Right ventricle myocardium inferior (tissue), 1 donor: Measurements from ENCODE around the gene SNRNP27. TPM values are rescaled to one million over a fixed set of nuclear protein-coding genes. Genes with fewer than 3 reads are reported as not detected.
"Not testable (repeated sequence)": the region's sequence is repeated elsewhere in the genome, so short reads cannot be mapped to it uniquely, and the experiment has no call there.

Source experiments
- ATAC-seq: fragments of 200-7000 bp; cut with Tn5 transposase; one replicate; pipeline ENCODE4 v1.9.1; 2020; ENCODE audit warnings: mild to moderate bottlenecking, moderate library complexity
- DNase-seq: peaks from one replicate; pipeline ENCODE4 v3.0.0; 2021; ENCODE audit errors: missing footprints
- intact Hi-C: fragments of 100-400 bp; cut with DNase I; formaldehyde crosslinking; loops from one replicate; pipeline ENCODE4 v1.11.0; 2022
- total RNA-seq: library from RNA; stranded (reverse); fragmentation: NEBNext Ultra II Directional; extraction: Animal tissue kit (Norgen Biotek cat#: 25700); gene quantifications from one replicate; pipeline ENCODE4 v1.2.1, GENCODE V29; 2021
- donor health status: DM: no; HTN: yes; CAD: no; lungs with severe emphysema.

The SNRNP27 gene
- total RNA-seq, 1 donor from 2014 or later: 58.3 TPM

DNA sequence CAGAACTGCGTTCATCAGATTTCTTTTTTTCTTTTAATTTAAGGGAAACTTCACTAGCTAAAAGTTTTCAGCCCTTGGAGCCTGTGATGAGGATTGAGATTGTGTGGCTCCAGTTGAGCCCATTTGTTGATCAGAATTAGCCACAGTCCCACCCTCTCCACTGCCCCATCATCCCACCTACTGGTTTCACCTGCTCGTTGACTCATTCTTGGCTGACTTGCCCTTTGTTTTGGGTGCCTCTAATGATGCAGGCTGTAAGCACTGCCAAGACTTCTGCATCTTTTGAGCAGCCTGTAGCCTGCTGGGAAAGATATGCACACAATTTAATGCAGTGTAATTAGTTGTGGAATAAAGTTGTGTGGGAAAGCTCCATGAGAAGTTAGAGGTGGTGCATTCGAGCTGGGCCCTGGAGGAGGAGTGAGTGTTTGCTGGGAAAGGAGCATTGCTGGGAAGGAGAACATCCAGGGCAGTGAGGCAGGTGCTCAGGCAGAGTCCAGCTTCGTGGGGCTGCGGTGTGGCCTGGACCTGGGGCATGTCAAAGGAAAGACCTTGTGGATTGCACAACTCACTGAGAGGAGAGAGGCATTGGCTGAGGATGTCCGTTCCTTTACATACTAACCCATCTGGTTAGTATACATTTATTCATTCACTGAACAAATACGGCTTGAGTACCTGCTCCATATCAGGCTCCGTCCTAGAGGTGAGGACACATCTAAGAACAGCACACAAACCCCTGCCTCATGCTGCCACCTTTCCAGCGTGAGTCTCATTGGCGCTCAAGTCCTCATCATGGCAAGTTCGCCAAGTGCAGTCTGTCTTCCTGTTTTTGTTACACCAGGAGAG lies 49.5 kb downstream of the SNRNP27 start:
- DNase-seq: no peak
- intact Hi-C loops: no loop called here
- no peak for ATAC-seq

DNA sequence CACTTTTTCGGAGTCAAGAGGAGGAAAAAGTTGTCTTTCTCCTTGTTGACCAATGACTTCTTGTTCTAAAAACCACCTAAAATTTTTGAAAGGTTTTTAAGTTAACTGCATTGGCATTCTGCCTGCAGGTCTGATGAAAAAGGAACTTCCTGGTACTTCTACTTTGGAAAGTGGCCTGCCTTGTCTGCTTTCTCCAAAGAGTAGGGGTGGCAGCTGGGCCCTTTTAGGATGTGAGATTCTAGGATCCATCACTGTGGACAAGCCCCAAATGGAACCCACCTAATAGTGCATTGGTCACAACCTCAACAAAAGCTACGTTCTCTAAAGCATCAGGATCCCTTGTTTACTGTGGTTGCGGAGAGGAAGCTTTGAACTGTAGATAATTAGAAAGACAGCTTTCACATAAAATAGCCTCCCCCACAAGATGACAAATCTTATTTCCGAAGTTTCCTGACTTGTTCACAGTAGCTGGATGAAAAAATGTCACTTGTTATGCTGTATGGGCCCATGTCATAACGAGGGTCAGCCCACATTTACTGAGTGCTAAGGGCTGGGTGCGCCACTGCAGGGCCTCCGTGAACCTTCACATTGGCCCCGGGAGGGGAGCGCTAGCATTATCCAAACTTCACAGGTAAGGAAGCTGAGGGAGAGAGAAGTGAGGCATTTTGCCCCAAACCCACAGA lies 50.2 kb downstream of the SNRNP27 start:
- ATAC-seq (no peak), DNase-seq (no peak)
- intact Hi-C loops: no loop called here

DNA sequence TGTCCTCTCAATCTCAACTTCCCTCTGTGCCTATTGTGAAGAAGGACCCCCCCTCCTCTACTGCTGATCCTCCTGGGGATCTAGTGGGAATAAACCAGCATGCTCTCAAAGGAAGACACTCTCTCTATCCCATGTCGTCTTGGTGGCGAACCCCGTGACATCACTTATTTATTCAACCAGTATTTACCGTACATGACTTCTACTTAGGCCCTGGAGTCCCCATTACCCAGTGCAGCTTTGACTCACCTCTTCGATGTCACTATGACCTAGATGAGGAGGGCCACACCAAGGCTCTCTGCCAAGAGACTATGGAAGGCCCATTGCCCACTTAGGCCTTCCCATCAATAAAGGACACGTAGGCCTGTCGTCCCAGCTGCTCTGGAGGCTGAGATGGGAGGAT lies 51.0 kb downstream of the SNRNP27 start:
- DNase-seq (no peak), ATAC-seq (no peak)
- intact Hi-C loops: no loop called here

DNA sequence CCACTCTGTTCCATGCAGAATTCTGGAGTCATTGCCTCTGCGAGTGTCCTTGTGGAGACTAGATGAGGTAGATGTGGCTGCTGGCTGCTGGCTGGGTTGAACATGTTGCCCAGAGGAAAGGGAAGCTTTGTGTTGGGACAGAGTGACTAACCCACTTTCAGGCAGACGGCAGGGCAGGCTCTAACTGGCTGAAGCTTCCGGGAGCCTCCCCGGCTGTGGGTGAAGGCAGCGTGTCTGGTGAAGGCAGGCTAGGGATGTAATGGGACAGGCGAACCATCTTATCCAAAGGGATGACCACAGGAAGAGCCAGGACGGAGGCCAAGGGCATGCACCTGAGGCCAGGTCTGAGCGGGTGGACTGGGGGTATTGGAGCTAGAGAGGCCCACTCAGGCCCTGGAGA lies 51.7 kb downstream of the SNRNP27 start:
- ATAC-seq (no peak), DNase-seq (peak; percentile 82)
- intact Hi-C loops: no loop called here

DNA sequence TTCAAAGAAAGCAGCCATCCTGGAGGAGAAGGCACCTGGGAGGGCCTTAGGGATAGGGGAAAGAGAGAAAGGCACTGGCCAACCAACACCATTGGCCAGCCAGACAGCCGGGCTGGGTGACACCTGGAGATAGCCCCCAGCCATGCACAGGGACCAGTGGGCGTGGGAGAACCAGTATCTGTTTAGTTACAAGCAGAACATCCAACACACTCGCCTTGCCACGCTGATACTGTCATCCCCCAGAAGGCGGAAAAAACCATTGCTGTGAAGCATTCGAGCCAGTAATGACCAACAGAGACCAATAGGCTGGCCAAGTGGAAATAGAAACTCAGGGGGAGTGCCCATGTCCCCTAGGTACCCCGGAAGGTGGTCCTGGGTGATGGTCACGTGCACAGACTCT lies 52.2 kb downstream of the SNRNP27 start:
- ATAC-seq (no peak), DNase-seq (no peak)
- intact Hi-C loops: no loop called here

DNA sequence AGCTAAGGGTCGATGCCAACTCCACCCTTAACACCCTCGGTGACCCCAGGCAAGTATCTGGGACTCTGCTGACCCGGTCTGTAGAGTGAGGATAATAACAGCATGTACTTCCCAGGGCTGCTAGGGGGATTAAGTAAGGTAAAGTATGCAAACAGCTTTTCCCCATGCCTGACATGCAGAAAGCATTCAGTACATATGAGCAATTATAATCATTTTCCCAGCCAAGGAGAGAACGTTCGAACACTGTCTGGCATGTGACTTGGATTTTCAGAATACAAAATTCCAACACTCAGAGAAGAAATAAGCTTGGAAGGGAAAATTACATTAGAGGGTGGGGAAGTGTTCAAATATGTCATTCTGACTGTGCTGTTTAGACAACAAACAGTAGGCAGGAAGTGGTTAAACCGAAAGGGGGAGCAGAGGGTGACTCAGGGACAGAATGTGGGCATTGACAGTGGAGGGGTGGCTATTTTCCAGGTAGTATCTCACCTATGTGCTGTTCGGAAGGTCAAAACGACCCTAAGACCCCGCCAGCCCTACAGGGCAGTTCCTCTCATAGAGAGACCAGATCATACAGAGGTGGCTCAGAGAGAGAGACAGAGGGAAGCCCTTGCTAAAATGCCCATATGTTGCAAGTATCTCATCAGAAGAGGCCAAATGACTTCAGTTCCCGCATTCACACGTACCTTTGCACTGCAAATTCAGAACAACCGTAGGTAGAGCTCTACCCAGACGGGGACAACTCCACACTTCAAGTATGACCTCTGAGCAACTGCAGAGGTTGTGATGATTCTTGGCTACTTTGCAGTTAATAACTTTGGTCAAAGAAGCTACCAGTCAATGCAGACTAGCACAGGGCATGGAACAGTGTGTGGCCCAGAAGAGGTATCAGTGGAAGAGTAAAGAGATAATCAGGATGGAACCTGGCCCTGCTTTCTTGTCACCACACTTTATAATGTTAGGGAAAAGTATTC lies 52.9 kb downstream of the SNRNP27 start:
- intact Hi-C loops: no loop called here
- DNase-seq (no peak), ATAC-seq (no peak)

DNA sequence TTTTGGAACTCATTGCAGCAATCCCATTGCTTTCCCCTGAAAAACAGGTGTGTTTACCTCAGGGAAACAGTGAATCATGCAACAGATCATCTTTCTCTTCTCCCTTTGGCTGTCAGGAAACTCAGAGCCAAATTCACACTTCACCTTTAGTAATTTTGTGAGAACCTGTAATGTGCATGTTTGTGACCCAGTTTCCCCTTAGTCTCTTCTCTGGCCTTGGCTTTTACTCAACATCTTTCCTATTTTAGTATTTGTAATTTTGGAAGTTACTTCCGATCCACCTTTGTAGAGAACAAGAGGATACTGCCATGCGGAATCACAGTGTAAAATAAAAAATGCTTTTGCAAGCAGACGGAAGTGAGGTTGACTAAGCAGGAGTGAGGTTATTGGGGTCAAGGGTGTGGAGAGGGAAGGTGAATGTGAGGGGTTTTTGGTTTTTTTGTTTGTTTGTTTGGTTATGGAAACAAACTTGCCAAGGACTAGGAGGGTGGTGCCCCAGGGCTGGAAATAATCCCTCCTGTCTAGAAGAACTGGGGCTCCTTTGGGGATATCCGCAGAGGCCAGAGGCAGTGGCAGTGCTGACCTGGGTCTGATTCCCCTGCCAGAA lies 53.7 kb downstream of the SNRNP27 start:
- DNase-seq: no peak
- intact Hi-C loops: no loop called here
- ATAC-seq: no peak

DNA sequence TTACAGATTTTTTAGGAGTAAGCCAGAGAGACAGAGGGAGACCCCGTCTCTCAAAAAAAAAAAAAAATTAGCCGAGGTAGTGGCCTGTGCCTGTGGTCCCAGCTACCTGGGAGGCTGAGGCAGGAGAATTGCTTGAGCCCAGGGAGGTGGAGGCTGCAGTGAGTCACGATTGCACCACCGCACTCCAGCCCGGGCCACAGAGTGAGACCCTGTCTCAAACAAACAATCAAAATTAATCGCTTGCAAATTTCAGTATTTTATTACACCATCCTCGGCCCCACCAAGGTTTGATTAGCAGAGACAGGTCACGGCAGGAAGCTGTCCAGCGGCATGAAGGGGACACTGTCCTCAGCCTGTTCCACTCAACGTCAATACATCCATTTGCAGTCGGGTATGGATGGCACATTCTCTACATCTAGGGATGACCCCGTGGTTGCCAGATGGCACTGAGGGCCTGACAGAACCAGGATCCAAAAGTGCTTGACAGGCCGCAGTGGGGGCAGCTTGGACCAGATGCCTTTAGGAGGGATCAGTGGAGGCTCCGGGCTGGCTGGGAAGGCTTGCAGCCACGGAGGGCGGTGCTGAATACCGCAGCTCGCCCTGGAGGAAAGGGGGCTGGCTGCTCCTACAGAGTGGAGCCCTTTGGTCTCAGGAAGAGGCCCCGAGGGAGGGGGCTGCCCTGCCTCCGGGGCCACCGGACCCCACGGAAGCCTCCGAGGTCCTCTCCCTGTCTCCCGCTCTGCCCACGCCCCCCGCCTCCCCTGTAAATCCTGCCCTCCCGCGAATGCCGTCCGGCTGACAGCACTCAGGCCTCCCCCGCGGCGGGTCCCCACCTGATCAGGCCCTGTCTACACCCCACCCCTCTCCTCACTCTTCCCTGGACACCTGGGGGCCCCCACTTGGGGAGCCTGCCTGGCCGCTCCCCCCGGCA lies 54.5 kb downstream of the SNRNP27 start:
- DNase-seq (no peak), ATAC-seq (no peak)
- intact Hi-C loops: no loop called here

DNA sequence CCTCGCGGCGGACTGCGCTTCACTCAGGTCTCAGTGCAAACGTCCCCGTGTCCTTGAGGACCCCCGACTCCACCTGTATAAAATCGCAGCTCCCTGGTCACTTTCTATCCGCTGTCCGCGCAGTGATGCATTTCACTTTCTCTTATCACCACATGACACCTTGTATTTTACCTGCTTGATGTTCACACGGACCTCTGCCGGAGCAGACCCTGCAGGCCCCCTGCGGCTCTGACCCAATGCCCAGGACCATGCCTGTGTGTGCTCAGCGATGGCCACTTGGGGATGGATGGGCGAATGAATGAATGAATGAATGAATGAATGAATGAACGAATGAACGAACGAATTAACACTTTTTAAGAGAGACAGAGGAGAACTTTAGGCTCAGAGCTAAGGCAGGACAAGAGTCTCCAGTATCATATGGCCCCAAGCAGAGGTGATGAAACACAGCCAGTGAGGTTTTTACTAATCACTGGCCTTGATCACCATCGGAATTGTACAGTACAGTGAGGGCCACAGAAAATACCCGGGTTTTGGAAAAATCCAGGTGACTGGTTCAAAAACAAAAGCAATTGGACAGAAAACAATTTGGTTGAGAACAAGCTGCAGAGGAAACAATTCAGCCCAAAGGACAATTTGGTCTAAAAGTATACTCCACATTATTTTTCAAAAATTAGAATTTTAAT lies 55.3 kb downstream of the SNRNP27 start:
- intact Hi-C loops: no loop called here
- no peak for ATAC-seq

DNA sequence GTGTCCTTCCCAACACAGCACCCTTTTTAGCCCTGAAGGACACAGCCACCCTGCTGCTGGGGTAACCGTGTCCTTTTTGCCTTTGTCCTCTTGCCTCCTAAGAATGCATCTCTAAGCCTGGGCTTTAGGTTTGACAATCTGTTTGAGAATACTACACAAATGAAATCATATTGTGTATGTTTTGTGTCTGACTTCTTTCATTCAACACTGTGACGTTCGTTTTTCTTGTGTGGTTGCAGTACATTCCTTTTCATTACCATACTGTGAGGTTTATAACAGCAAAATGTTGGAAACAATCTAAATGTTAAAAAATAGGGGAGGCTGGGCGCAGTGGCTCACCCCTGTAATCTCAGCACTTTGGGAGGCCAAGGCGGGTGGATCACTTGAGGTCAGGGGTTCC lies 56.5 kb downstream of the SNRNP27 start:
- intact Hi-C loops: no loop called here
- no peak for DNase-seq

More for the DNA sequence above, 55.3 kb downstream of the SNRNP27 start:
- no peak for DNase-seq

DNA sequence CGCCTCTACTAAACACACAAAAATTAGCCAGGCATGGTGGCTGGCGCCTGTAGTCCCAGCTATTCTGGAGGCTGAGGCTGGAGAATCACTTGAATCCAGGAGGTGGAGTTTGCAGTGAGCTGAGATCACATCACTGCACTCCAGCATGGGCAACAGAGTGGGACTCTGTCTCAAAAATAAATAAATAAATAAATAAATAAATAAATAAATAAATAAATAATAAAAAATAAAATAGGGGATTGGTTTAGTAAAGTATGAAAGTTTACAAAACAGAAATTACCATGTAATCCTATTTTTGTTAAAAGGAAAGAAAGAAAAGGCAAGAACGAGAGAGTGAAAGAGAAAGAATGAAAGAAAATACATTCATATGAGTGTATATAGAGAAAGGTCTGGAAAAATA lies 56.9 kb downstream of the SNRNP27 start:
- intact Hi-C loops, DNase-seq, ATAC-seq: not testable (repeated sequence)

More for the DNA sequence above, 56.5 kb downstream of the SNRNP27 start:
- no peak for ATAC-seq

DNA sequence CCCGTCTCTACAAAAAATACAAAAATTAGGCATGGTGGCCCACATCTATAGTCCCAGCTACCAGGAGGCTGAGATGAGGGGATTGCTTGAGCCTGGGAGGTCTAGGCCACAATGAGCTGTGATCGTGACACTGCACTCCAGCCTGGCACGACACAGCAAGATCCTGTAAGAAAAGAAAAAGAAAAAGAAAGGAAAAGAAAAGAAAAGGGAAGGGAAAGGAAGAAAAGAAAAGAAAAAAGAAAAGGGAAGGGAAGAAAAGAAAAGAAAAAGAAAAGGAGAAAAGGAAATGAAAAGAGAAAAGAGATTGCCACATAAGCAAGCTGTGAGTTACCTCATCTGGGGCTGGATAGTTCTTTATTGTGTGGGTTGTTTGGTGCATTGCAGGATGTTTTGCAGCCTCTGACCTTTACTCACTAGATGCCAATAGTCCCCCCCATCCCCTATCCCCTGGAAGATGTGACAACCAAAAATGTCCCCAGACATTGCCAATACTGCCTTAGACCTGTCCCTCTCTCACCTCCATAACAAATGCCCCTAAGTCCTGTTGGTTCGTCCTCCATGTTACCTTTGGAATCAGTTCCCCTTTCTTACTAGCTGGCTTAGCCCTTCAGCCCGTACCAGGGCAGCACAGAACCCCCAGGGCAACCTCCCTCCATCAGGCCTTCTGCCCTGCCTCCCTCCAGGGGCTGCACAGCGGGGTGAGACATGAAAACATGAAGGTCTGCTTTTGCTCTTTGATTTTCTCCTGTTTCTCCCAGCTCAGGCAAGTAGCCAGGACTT lies 58.8 kb downstream of the SNRNP27 start:
- no peak for ATAC-seq
- intact Hi-C loops: no loop called here

DNA sequence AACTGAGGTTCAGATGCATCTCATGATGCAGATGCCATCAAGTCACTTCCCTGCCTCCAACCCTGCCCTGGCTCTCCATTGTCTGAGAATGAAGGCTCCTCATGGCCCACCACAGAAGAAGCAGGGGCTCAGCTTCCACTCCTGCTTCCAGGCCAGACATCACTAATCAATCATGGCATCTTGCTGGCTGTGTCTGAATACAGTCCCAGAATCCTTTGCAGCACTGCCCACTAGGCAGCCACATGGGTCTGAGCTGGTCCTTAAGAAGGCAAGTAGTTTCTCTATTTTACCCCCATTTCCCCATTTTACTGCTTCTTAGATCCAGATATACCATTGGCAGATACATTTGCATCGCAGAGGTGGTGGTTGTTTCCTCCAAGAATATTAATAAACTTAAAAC lies 60.3 kb downstream of the SNRNP27 start:
- intact Hi-C loops: no loop called here
- DNase-seq (no peak), ATAC-seq (no peak)

More for the DNA sequence above, 58.8 kb downstream of the SNRNP27 start:
- DNase-seq: no peak
